ENCODE data around the gene SBNO2. TPM values are rescaled to one million over a fixed set of nuclear protein-coding genes. Genes with fewer than 3 reads are reported as not detected.

Gene SBNO2
- total and polyA plus RNA-seq, 9 of the 15 experiments (the other 6 are each of a cell fraction or from before 2014, with no cell fraction given), result 0.01 to 46.2 (median 6.7) TPM

DNA sequence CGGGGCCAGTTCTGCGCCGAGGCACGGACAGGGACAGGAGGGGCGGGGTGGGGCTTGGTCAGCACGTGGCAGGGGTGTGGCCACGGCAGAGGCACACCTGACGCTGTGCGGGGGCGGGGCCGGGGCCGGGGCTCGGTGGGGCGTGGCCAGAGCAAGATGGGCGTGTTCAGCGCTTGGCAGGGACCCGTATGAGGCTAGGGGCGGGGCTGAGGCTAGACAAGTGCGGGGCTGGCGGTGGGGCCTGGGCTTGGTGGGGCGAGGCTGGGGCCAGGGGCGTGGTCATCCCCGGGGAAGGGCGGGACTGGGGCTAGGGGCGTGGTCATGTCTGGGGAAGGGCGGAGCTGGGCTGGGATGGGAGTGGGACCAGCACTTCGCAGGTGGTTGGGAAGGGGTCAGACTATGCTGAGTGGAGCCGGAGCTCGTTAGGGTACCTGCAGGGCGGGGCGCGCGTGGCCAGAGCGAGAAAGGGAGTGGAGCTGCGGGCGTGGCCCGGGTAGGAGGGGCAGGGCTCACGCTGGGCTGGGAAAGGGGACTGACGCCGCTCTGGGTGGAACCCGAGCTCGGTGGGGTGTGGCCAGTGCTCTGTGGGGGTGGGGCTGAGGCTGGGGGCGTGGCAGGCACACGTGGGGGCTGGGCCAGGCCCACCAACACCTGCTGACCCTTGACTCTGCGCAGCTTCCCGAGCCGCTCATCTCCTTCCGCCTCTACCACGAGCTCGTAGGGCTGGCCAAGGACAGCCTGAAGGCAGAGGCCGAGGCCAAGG, 91.7 kb downstream of the SBNO2 start:
- Histone ChIP-seq H3K36me3 (ENCODE audit: control insufficient read depth, insufficient read depth, low read length) (peaks cover 32% of the 10 kb centered on the region; the same call in 2 of the 3 replicates), H4K20me1 (replicated peaks; ENCODE audit: control insufficient read depth, insufficient read depth, low read length) (no peaks in the 10 kb centered on the region), H3K4me1 (replicated peaks in 1 of 2; ENCODE audit: control insufficient read depth in 2 of 2, insufficient read depth in 2 of 2, low read length in 2 of 2) (peaks cover 6 to 76% of the 10 kb centered on the region in 2 experiments), H3K9me3 (replicated peaks; ENCODE audit: control insufficient read depth, insufficient read depth, low read depth, low read length) (no peaks in the 10 kb centered on the region), H3K9me1 (ENCODE audit: control insufficient read depth, insufficient read depth, low read length) (peaks cover 3% of the 10 kb centered on the region), H3K79me2 (ENCODE audit: control insufficient read depth, insufficient read depth, low read length) (no peaks in the 10 kb centered on the region), H3K9ac (ENCODE audit: insufficient read depth in 1 of 2, low read depth in 2 of 2, low read length in 2 of 2) (peak overlapping the region; percentile 57 to 89; a peak in 3 of 4 replicates), H3K4me2 (ENCODE audit: insufficient read depth, low read length) (peak overlapping the region; percentile 90), H3K27ac (ENCODE audit: extremely low read depth, low read depth, low read length) (peak overlapping the region; percentile 69; the same call in 2 of the 3 replicates), H2AFZ (ENCODE audit: low read depth, low read length) (peak overlapping the region; percentile 95), H3K4me3 (peak overlapping the region; percentile 54), H3K27me3 (ENCODE audit: control insufficient read depth in 2 of 2, insufficient read depth in 2 of 2, low read length in 2 of 2) (no peaks in the 10 kb centered on the region)
- CTCF ChIA-PET (ENCODE audit: low intra/inter-chr PET ratio), result no interaction called here
- POLR2A ChIA-PET, result interaction anchor here (0.5 to 5.3 kb wide), 8 partner anchors 9 to 121 kb away, joined by 3 to 45 read pairs (median 4); partner anchors contain the start of genes ARHGAP45 and POLR2E
- FAIRE-seq (peak; percentile 96), DNase-seq (ENCODE audit: extremely low read depth in 1 of 4, low spot score in 3 of 4) (peak; percentile 95 to 97 (median 96)), ATAC-seq (peak; percentile 94)
- no TSS peak for BruUV-seq (replicated peaks)
- intact Hi-C loops (cut with micrococcal nuclease), result loop anchor here (5.0 kb wide), 1 partner anchor 40 kb away; the partner anchor contains the start of gene ABCA7
- in situ Hi-C loops (cut with MboI), result no loop called here
- 2% methylated on average over 22 of the region's 51 CpGs for WGBS (ENCODE audit: insufficient coverage, low coverage, missing lambda C conversion rate)
- no peak for TF ChIP-seq E2F3 (CRISPR knock-in tag; IDR thresholded peaks at IDR 0.05)
- peak; percentile 48 for TF ChIP-seq CCNT2 (IDR thresholded peaks at IDR 0.05; ENCODE audit: borderline replicate concordance, extremely low read depth, insufficient read length, low read depth, low read length)
- TF ChIP-seq, protein P1, sequence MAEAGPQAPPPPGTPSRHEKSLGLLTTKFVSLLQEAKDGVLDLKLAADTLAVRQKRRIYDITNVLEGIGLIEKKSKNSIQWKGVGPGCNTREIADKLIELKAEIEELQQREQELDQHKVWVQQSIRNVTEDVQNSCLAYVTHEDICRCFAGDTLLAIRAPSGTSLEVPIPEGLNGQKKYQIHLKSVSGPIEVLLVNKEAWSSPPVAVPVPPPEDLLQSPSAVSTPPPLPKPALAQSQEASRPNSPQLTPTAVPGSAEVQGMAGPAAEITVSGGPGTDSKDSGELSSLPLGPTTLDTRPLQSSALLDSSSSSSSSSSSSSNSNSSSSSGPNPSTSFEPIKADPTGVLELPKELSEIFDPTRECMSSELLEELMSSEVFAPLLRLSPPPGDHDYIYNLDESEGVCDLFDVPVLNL (CRISPR knock-in tag; IDR thresholded peaks at IDR 0.05; ENCODE audit: low read depth), result no peak
- peak; percentile 12; the same call in 1 of the 2 replicates for TF ChIP-seq RAD51 (IDR thresholded peaks at IDR 0.05; ENCODE audit: borderline replicate concordance, low read depth)
- TF ChIP-seq POU5F1 (IDR thresholded peaks at IDR 0.05; ENCODE audit: borderline replicate concordance, low read depth, low read length, partially characterized antibody), result no peak
- no peak for TF ChIP-seq MYBL2 (IDR thresholded peaks at IDR 0.05; ENCODE audit: low read depth)
- TF ChIP-seq MYBL2 (CRISPR knock-in tag; IDR thresholded peaks at IDR 0.05; ENCODE audit: borderline replicate concordance), result no peak
- no peak for TF ChIP-seq ZBTB12 (CRISPR knock-in tag; IDR thresholded peaks at IDR 0.05)
- TF ChIP-seq FOXJ3 (CRISPR knock-in tag; IDR thresholded peaks at IDR 0.05), result no peak
- no peak for TF ChIP-seq HIVEP1 (CRISPR knock-in tag; IDR thresholded peaks at IDR 0.05)
- TF ChIP-seq SPI1 (IDR thresholded peaks at IDR 0.05; ENCODE audit: borderline replicate concordance, low read depth, low read length), result no peak
- no peak for TF ChIP-seq NBN (IDR thresholded peaks at IDR 0.05; ENCODE audit: low read depth)
- TF ChIP-seq POLR3A (IDR thresholded peaks at IDR 0.05; ENCODE audit: borderline replicate concordance, extremely low read depth, insufficient read depth, insufficient read length), result no peak
- no peak for TF ChIP-seq MTF1 (CRISPR knock-in tag; IDR thresholded peaks at IDR 0.05; ENCODE audit: borderline replicate concordance)
- no peak for TF ChIP-seq MAFK (IDR thresholded peaks at IDR 0.05; ENCODE audit: low read length)
- TF ChIP-seq BHLHE40 (IDR thresholded peaks at IDR 0.05; ENCODE audit: low read length), result peak; percentile 93
- TF ChIP-seq ELF2 (CRISPR knock-in tag; IDR thresholded peaks at IDR 0.05), result no peak
